ENCODE results near the gene HIC1.

The HIC1 gene

DNA sequence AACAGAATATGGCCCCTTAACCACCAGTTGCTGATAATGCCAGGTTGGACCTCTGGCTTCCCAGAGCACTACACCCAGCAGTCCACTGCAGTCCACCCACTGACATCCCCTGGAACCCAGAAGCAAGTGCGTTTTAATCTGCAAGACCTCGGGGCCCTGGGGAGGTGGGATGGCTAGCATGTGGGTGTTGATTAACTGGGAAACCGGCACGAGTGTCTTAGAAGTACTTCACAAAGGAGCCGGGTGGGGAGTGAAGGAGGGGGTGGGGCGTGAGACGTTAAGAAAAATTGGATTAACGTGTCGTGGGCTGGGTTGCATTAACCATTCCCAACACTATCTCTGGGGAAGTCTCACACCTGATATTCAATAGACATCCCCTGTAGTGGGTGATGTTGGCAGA is 6.1 kb upstream of the HIC1 start:
- no peak for DNase-seq

DNA sequence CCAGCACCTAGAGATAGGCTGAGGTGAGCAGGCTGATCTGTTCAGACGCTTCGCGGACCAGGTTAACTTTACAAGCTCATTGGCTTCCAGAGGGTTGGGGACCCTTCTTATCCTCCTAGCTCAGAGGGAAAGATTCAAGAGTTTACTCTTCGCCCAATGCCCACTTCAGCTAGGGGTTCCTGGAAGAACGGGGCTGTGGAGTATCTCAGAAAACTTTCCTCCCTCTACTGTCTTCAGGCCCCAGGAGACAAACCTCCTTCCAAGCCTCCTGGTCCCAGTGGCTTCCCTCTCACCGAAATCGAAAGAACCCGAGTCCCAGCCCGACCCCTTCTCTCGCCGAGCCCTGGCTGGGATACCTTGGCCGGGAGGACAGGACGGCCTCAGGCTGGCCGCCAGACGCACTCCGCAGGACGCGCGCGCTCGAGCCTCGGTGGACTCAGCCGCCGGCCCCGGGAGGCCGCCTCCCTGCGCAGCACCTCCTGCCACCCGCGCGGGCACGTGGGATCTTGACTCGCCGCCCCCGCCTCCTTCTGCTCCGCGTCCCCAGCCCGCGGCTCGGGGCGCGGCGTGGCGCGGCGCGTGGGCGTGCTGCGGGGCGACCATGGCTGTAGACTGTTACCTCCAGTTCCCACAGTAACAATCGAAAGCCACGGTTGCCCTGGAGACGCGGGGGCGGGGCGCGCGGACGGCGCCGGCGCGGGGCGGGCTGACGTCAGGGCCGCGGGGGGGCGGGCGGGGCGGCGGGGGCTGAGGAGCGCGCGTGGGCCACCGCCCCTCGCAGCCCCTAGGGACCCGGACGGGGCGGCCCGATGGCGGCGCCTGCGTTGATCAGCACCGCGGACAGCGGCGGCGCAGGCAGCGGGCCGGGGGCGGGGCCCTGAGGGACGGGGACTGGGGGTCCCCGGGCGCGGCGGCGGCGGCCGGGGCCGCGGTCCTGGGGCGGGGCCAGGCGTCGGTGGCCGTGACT is 5.3 kb upstream of the HIC1 start:
- DNase-seq, result no peak

DNA sequence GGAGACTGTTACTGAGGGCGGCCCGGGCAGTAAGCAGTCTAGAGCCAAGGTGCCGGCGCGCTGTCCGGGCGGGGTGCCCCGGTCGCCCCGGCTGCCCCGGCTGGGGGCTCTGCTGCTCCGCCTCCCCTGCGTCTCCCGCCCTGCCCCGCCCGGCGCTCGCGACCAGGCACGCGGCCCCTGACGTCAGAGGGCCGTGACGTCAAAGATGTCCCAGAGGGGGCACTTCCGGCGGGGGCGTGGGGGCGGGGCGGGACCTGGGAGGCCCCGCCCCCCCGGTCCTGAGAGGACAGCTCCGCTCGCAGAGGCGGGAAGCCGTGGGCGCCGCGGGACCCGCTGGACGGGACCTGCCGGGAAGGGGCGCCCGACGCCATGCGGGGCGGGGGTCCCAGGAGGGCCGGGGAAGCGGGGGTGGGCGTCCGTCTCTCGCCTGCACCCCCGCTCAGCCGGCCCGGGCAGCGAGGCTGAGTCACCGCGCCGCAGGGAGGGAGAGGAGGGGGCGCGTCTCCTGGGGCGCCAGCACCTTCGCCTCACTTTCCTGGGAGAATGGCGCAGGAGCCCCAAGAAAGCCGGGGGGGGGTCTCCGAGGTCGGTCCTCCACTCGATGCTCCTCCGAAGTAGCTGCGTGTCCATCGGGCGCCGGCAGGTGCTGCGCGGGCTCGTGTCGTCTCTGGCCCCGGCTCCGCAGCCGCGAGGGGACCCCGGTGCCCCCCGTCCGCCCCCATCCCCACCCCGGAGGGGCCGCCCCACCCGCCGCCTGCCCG is 4.4 kb upstream of the HIC1 start:
- no peak for DNase-seq

DNA sequence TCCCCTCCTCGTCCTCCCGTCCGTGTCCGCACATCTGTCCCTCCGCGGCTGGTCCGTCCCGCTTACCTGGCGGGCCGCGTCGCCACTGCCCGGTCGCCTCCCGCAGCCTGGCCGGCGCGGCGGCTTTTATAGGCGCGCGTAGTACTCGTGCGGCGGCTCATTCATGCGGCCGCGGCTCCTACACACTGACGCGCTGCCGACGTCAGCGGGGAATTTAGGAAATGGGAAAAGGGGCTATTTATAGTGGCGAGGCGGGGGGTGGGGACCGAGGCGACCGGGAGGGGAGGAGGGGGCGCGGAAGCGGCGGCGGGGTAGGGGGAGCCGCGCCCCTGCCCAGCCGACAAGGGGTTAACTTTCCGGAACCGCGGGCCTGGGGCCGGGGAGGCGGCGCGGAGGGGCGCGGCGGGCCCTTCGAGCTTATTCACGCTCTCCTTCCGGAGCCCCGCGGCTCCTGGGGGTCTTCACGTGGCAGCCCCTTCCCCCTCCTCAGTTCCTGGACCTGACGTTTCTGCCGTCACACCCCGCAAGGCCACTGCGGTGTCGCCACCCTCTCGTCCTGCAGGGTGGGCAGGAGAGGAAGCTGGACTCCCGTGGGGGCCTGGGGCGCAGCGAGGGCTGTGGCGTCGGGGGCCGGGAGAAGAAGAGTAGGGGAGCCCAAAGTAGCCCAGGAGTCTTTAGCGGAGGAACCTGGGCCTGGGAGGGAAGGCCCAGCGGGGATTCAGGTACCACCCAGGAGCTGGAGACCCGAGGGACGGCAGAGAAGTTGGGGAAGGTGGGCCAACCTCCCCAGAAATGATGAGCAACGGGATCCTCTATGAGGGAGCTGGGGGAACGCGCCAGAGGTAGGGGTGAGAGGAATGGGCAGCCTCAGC is 3.6 kb upstream of the HIC1 start:
- no peak for DNase-seq

DNA sequence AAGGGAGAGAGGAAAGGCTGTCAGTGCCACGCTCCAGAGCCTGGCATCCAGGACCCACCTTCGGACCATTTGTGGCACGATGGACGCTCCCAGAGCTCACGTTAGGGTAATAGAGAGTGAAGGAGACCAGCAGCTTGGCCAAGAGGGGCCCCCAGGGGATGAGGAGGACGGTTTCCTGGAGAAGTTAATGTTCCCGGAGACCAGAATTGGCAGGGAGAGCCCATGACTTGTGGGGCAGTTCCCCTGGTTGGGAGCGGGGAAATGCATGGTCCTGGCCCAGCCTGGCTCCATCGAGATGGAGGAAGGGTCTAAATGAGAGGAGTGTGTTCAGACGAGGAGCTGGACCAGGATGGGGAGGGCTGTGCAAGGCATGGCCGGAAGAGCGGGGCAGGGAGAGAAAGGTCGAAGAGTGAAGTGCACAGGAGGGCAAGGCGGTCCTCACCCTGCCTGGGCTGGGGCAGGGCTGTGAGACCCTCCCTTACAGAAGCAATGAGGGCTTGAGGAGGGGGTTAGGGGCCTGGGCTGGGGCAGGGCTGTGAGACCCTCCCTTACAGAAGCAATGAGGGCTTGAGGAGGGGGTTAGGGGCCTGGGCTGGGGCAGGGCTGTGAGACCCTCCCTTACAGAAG is 2.9 kb upstream of the HIC1 start:
- no peak for DNase-seq

- no peak for DNase-seq
These were observed 1.3 kb upstream of the HIC1 start for GRCh38 chr17:2053380-2054261.

- no peak for DNase-seq
These were observed 716 bp upstream of the HIC1 start for GRCh38 chr17:2054262-2054511.

DNA sequence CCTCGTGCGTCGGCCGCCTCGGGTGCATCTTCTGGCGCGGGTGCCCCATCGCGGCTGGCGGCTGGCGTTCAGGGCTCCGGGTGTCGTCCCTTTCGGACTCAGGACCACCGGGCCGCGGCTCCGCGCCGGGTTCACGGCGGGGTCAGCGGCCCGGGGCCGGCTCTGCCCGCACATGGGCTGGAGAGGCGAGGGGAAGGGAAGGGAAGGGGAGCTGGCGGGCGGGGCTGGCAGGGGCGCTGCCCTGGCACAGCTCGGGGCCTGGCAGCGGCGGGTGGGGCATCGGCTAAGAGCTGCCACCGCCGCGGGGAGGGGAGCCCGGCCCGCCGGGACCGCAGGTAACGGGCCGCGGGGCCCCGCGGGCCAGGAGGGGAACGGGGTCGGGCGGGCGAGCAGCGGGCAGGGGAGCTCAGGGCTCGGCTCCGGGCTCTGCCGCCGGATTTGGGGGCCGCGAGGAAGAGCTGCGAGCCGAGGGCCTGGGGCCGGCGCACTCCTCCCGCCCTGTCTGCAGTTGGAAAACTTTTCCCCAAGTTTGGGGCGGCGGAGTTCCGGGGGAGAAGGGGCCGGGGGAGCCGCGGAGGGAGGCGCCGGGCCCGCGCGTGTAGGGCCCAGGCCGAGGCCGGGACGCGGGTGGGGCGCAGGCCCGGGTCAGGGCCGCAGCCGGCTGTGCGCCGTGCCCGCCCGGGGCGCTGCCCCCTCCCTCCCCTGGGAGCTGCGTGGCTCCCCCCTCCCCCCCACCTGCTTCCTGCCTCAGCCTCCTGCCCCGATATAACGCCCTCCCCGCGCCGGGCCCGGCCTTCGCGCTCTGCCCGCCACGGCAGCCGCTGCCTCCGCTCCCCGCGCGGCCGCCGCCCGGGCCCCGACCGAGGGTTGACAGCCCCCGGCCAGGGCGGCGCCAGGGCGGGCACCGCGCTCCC is 646 bp downstream of the HIC1 start:
- no peak for DNase-seq

DNA sequence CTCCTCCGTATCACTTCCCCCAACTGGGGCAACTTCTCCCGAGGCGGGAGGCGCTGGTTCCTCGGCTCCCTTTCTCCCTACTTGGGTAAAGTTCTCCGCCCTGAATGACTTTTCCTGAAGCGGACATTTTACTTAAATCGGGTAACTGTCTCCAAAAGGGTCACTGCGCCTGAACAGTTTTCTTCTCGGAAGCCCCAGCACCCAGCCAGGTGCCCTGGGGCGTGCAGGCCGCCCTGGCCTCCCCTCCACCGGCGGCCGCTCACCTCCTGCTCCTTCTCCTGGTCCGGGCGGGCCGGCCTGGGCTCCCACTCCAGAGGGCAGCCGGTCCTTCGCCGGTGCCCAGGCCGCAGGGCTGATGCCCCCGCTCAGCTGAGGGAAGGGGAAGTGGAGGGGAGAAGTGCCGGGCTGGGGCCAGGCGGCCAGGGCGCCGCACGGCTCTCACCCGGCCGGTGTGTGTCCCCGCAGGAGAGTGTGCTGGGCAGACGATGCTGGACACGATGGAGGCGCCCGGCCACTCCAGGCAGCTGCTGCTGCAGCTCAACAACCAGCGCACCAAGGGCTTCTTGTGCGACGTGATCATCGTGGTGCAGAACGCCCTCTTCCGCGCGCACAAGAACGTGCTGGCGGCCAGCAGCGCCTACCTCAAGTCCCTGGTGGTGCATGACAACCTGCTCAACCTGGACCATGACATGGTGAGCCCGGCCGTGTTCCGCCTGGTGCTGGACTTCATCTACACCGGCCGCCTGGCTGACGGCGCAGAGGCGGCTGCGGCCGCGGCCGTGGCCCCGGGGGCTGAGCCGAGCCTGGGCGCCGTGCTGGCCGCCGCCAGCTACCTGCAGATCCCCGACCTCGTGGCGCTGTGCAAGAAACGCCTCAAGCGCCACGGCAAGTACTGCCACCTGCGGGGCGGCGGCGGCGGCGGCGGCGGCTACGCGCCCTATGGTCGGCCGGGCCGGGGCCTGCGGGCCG is 1.6 kb downstream of the HIC1 start:
- DNase-seq, result no peak

GRCh38 chr17:2057175-2057759 is 2.4 kb downstream of the HIC1 start:
- no peak for DNase-seq

GRCh38 chr17:2057760-2058585 is 3.1 kb downstream of the HIC1 start:
- no peak for DNase-seq

- peak; percentile 15 for DNase-seq
These were observed 4.0 kb downstream of the HIC1 start for GRCh38 chr17:2058586-2059546.

- no peak for DNase-seq
These were observed 4.9 kb downstream of the HIC1 start for GRCh38 chr17:2059547-2060384.

DNA sequence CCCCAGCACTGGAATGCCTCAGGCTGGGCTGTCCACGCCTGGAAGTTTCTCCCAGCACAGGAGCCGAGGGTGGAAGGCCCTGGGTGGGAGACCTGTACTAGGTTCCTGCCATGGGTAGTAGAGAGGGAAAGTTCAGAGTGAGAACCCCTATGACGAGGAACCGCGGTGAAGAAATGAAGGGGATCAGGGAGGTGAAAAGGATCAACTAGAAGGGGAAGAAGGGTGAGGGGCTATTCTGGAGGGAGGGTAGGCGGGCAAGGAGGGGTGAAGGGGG is 5.4 kb downstream of the HIC1 start:
- DNase-seq, result no peak

GRCh38 chr17:2060681-2061440 is 6.0 kb downstream of the HIC1 start:
- no peak for DNase-seq

Data from KG1 (cell line).